Fibroblast of lung (primary cell): ENCODE data around the gene ACOX1. TPM values are rescaled to one million over a fixed set of nuclear protein-coding genes. Genes with fewer than 3 reads are reported as not detected.

ENCODE experiments used
- DNase-seq, 2 donors: peaks; one replicate each; pipeline versions ENCODE4 v3.0.0 to v3.0.0-alpha.2; 2010; ENCODE audit warnings: low read depth in 2 of 2
- H2AFZ ChIP-seq: 2 replicates; pipeline ENCODE4 v1.5.1; 2012; ENCODE audit warnings: low read length, control low read depth, inconsistent platforms
- H3K27ac ChIP-seq: 2 replicates; pipeline ENCODE4 v1.5.1; 2011; ENCODE audit warnings: low read length, control low read depth; ENCODE audit not compliant: insufficient read depth
- H3K27me3 ChIP-seq: 2 replicates; pipeline ENCODE4 v1.5.1; 2011; ENCODE audit warnings: mild to moderate bottlenecking, low read length; ENCODE audit not compliant: control insufficient read depth, insufficient read depth
- H3K36me3 ChIP-seq: 2 replicates; pipeline ENCODE4 v1.5.1; 2011; ENCODE audit warnings: low read length; ENCODE audit not compliant: control insufficient read depth, insufficient read depth
- H3K4me1 ChIP-seq: 2 replicates; pipeline ENCODE4 v1.5.1; 2011; ENCODE audit warnings: low read length; ENCODE audit not compliant: control insufficient read depth, insufficient read depth; ENCODE audit errors: extremely low read depth
- H3K4me2 ChIP-seq: 2 replicates; pipeline ENCODE4 v1.5.1; 2011; ENCODE audit warnings: low read length, control low read depth; ENCODE audit not compliant: insufficient read depth; ENCODE audit errors: extremely low read depth
- H3K4me3 ChIP-seq, 4 experiments: fragments of 200-600 bp in 1 of 4; sonication (generic) in 1 of 4; replicated peaks in 1 of 4; 2 replicates each; pipeline ENCODE4 v1.5.1; 2011 to 2016; ENCODE audit warnings: low read length in 4 of 4, low read depth in 3 of 4, mild to moderate bottlenecking in 3 of 4, control low read depth in 2 of 4, inconsistent platforms in 1 of 4, mixed read lengths in 1 of 4; ENCODE audit not compliant: insufficient read depth in 1 of 4; ENCODE audit errors: control extremely low read depth in 1 of 4
- H3K79me2 ChIP-seq: 2 replicates; pipeline ENCODE4 v1.5.1; 2012; ENCODE audit warnings: mild to moderate bottlenecking, low read length, inconsistent platforms; ENCODE audit not compliant: control insufficient read depth, insufficient read depth
- H3K9ac ChIP-seq: 2 replicates; pipeline ENCODE4 v1.5.1; 2011; ENCODE audit warnings: mild to moderate bottlenecking, low read length, control low read depth; ENCODE audit not compliant: insufficient read depth
- H3K9me3 ChIP-seq: 2 replicates; pipeline ENCODE4 v1.5.1; 2012; ENCODE audit warnings: low read depth, low read length; ENCODE audit not compliant: control insufficient read depth, insufficient read depth
- H4K20me1 ChIP-seq: 2 replicates; pipeline ENCODE4 v1.5.1; 2011; ENCODE audit warnings: low read length; ENCODE audit not compliant: control insufficient read depth, insufficient read depth; ENCODE audit errors: extremely low read depth
- CTCF ChIP-seq, 2 donors: IDR thresholded peaks in 1 of 2; conservative IDR thresholded peaks in 1 of 2; 1 replicate in 1 of 2; 2 replicates in 1 of 2; pipeline ENCODE4 v1.5.1; 2011 to 2012; ENCODE audit warnings: low read length in 2 of 2, control low read depth in 1 of 2, inconsistent platforms in 1 of 2, low read depth in 1 of 2, mild to moderate bottlenecking in 1 of 2
- EZH2 ChIP-seq: IDR thresholded peaks from 2 replicates; pipeline ENCODE4 v1.5.1; 2012; ENCODE audit warnings: low read length, control low read depth, mild to moderate bottlenecking; ENCODE audit errors: missing control alignments
- polyA plus RNA-seq, 2 donors: library from polyadenylated mRNA; depleted of rRNA in 1 of 2; stranded (reverse) in 1 of 2; unstranded in 1 of 2; fragments of >200 nt; gene quantifications; 2 replicates each; pipeline ENCODE4 v1.2.1, GENCODE V29; 2011 to 2012; ENCODE audit warnings: missing spikeins in 1 of 2
- total RNA-seq: library from RNA; depleted of rRNA; stranded (reverse); fragments of >200 nt; gene quantifications from 2 replicates; pipeline ENCODE4 v1.2.1, GENCODE V29; 2014

The ACOX1 gene
- total and polyA plus RNA-seq, 2 donors (not counting 1 experiment from before 2014, with no cell fraction given) = 30.0 to 70.5 TPM

- no peaks in the 10 kb centered on the region for H4K20me1 ChIP-seq
- no peak overlapping the region for H3K9ac ChIP-seq
- H3K27me3 ChIP-seq = no peaks in the 10 kb centered on the region
- no peak overlapping the region for H3K4me2 ChIP-seq
- H3K36me3 ChIP-seq = peaks cover 2% of the 10 kb centered on the region
- H3K27ac ChIP-seq = no peak overlapping the region
- H3K4me3 ChIP-seq = no peak overlapping the region
- no peak for DNase-seq
- H2AFZ ChIP-seq = no peak overlapping the region
- no peaks in the 10 kb centered on the region for H3K79me2 ChIP-seq
- no peaks in the 10 kb centered on the region for H3K4me1 ChIP-seq
- H3K9me3 ChIP-seq = no peaks in the 10 kb centered on the region
- TF ChIP-seq CTCF (conservative IDR thresholded peaks at IDR 0.05 in 1 of 2, IDR thresholded peaks at IDR 0.05 in 1 of 2; ENCODE audit: low read depth in 1 of 2, low read length in 2 of 2) (no peak), EZH2 (no peak)
These were observed 35.5 kb downstream of the ACOX1 start for GRCh38 chr17:75943491-75943890.

GRCh38 chr17:75942473-75942872, 36.5 kb downstream of the ACOX1 start:
- H3K79me2 ChIP-seq = no peaks in the 10 kb centered on the region
- peaks cover 2% of the 10 kb centered on the region for H3K36me3 ChIP-seq
- no peaks in the 10 kb centered on the region for H3K9me3 ChIP-seq
- H3K27me3 ChIP-seq = no peaks in the 10 kb centered on the region
- H3K27ac ChIP-seq = no peak overlapping the region
- H3K4me2 ChIP-seq = no peak overlapping the region
- H2AFZ ChIP-seq = no peak overlapping the region
- no peak for DNase-seq
- no peak overlapping the region for H3K9ac ChIP-seq
- TF ChIP-seq EZH2 = no peak
- TF ChIP-seq CTCF (conservative IDR thresholded peaks at IDR 0.05 in 1 of 2, IDR thresholded peaks at IDR 0.05 in 1 of 2; ENCODE audit: low read depth in 1 of 2, low read length in 2 of 2) = no peak
- H3K4me3 ChIP-seq = no peak overlapping the region
- no peaks in the 10 kb centered on the region for H3K4me1 ChIP-seq
- no peaks in the 10 kb centered on the region for H4K20me1 ChIP-seq

- no peaks in the 10 kb centered on the region for H3K9me3 ChIP-seq
- H3K4me2 ChIP-seq = peak overlapping the region; percentile 73
- DNase-seq = no peak
- H2AFZ ChIP-seq = peak overlapping the region; percentile 41
- H3K4me1 ChIP-seq = no peaks in the 10 kb centered on the region
- TF ChIP-seq CTCF (conservative IDR thresholded peaks at IDR 0.05 in 1 of 2, IDR thresholded peaks at IDR 0.05 in 1 of 2; ENCODE audit: low read depth in 1 of 2, low read length in 2 of 2) (no peak), EZH2 (no peak)
- H3K9ac ChIP-seq = no peak overlapping the region
- H3K79me2 ChIP-seq = no peaks in the 10 kb centered on the region
- H3K27me3 ChIP-seq = no peaks in the 10 kb centered on the region
- H3K27ac ChIP-seq = peak overlapping the region; percentile 54
- H3K4me3 ChIP-seq = peak overlapping the region; percentile 16 to 78 (median 42)
- H3K36me3 ChIP-seq = peaks cover 2% of the 10 kb centered on the region
- H4K20me1 ChIP-seq = no peaks in the 10 kb centered on the region
These were observed 37.5 kb downstream of the ACOX1 start for GRCh38 chr17:75941442-75941819.
